HL-60 (cell line): ENCODE results near the gene CUTC.

ENCODE experiments used
- DNase-seq, 2 experiments: peaks; one replicate each; pipeline ENCODE4 v3.0.0-alpha.2; 2010 to 2020; ENCODE audit warnings: low read depth in 1 of 2, low spot score in 1 of 2
- H3K27ac ChIP-seq: fragments of 250-450 bp; sonication (Bioruptor Pico); replicated peaks from 2 replicates; pipeline ENCODE4 v1.5.1; 2020; ENCODE audit warnings: mild to moderate bottlenecking, moderate library complexity
- H3K27me3 ChIP-seq: fragments of 250-450 bp; sonication (Bioruptor Pico); 2 replicates; pipeline ENCODE4 v1.5.1; 2021; ENCODE audit warnings: mild to moderate bottlenecking, moderate library complexity; ENCODE audit not compliant: insufficient read depth, poor library complexity, severe bottlenecking
- H3K4me3 ChIP-seq: replicated peaks from 2 replicates; pipeline ENCODE4 v1.5.1; 2011; ENCODE audit warnings: mild to moderate bottlenecking, control low read depth, low read length; ENCODE audit not compliant: insufficient read depth
- GABPA ChIP-seq: IDR thresholded peaks from 2 replicates; pipeline ENCODE4 v1.6.1; 2012; ENCODE audit warnings: low read depth
- POLR2AphosphoS5 ChIP-seq: IDR thresholded peaks from 2 replicates; pipeline ENCODE4 v1.6.1; 2012; ENCODE audit warnings: low read depth
- SPI1 ChIP-seq: IDR thresholded peaks from 2 replicates; pipeline ENCODE4 v1.6.1; 2012; ENCODE audit warnings: low read depth, mild to moderate bottlenecking, borderline replicate concordance
- TF ChIP-seq, protein P1 (sequence below): IDR thresholded peaks from 2 replicates; pipeline ENCODE4 v1.6.1; 2012; ENCODE audit warnings: low read depth; ENCODE audit not compliant: insufficient replicate concordance
- TF ChIP-seq, protein P2 (sequence below): IDR thresholded peaks from one replicate; pipeline ENCODE4 v1.5.1; 2011; ENCODE audit warnings: low read length, control low read depth, inconsistent platforms; ENCODE audit not compliant: insufficient read depth

The CUTC gene

DNA sequence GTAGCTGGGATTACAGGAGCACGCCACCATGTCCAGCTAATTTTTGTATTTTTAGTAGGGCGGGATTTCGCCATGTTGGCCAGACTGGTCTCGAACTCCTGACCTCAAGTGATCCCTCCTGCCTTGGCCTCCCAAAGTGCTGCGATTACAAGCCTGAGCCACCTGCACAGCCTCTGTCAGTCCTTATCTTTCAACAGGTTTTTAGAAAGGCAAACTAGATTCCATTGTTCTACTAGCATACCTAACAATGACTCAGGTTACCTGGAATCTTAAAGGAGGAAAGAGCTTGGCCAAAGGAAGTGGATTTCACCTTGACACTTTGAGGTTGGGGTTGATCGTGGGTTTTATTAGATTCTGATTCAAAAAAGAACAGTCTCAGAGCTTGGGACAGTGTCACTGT lies 53.6 kb downstream of the CUTC start:
- Histone ChIP-seq H3K27ac (no peak overlapping the region), H3K4me3 (no peak overlapping the region), H3K27me3 (no peaks in the 10 kb centered on the region)
- no peak for DNase-seq
- TF ChIP-seq, protein P1, sequence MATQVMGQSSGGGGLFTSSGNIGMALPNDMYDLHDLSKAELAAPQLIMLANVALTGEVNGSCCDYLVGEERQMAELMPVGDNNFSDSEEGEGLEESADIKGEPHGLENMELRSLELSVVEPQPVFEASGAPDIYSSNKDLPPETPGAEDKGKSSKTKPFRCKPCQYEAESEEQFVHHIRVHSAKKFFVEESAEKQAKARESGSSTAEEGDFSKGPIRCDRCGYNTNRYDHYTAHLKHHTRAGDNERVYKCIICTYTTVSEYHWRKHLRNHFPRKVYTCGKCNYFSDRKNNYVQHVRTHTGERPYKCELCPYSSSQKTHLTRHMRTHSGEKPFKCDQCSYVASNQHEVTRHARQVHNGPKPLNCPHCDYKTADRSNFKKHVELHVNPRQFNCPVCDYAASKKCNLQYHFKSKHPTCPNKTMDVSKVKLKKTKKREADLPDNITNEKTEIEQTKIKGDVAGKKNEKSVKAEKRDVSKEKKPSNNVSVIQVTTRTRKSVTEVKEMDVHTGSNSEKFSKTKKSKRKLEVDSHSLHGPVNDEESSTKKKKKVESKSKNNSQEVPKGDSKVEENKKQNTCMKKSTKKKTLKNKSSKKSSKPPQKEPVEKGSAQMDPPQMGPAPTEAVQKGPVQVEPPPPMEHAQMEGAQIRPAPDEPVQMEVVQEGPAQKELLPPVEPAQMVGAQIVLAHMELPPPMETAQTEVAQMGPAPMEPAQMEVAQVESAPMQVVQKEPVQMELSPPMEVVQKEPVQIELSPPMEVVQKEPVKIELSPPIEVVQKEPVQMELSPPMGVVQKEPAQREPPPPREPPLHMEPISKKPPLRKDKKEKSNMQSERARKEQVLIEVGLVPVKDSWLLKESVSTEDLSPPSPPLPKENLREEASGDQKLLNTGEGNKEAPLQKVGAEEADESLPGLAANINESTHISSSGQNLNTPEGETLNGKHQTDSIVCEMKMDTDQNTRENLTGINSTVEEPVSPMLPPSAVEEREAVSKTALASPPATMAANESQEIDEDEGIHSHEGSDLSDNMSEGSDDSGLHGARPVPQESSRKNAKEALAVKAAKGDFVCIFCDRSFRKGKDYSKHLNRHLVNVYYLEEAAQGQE: no peak
- TF ChIP-seq, protein P2, sequence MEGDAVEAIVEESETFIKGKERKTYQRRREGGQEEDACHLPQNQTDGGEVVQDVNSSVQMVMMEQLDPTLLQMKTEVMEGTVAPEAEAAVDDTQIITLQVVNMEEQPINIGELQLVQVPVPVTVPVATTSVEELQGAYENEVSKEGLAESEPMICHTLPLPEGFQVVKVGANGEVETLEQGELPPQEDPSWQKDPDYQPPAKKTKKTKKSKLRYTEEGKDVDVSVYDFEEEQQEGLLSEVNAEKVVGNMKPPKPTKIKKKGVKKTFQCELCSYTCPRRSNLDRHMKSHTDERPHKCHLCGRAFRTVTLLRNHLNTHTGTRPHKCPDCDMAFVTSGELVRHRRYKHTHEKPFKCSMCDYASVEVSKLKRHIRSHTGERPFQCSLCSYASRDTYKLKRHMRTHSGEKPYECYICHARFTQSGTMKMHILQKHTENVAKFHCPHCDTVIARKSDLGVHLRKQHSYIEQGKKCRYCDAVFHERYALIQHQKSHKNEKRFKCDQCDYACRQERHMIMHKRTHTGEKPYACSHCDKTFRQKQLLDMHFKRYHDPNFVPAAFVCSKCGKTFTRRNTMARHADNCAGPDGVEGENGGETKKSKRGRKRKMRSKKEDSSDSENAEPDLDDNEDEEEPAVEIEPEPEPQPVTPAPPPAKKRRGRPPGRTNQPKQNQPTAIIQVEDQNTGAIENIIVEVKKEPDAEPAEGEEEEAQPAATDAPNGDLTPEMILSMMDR: no peak
- TF ChIP-seq GABPA (no peak), SPI1 (no peak), POLR2AphosphoS5 (no peak)

DNA sequence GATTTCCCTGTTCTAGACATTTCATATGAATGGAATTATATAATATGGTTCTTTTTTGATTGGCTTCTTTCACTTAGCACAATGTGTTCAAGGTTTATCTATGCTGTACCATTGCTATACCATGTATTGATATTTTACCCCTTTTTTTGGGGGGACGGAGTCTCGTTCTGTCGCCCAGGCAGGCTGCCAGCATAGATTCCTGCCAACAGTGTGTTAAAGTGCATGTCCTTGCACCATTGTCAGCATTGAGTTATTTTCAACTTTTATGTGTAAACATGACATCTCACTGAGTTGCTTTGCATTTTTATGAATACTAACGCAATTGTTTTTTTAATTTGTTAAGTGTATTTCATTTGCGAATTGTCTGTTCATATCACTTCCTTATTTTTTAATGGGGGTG lies 55.3 kb downstream of the CUTC start:
- no peak overlapping the region for H3K4me3 ChIP-seq
- no peak overlapping the region for H3K27ac ChIP-seq
- TF ChIP-seq, protein P1: no peak
- TF ChIP-seq POLR2AphosphoS5 (no peak), SPI1 (no peak)
- H3K27me3 ChIP-seq: no peaks in the 10 kb centered on the region
- DNase-seq: no peak

DNA sequence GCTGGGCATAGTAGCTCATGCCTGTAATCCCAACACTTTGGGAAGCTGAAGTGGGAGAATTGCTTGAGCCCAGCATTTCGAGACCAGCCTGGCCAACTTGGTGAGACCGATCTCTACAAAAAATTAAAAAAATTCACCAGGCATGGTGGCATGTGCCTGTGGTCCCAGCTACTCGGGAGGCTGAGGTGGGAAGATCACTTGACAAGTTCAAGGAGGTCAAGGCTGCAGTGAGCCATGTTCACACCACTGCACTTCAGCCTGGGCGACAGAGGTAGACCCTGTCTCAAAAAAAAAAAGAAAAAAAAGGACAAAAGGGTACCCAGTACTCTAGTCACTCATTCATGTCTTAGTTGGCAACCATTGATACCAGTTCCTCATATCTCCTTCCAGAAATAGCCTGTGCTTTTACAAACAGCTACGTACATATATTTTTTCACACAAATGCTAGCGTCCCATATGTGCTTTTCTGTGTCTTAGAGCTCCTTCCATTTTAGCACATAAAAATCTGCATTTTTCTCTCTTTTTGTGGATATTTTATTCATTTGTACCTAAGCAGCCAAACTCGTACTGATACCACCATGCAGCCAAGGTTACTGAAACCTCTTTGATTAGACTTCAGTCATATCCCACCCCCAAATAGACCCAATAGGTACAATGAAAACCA lies 55.9 kb downstream of the CUTC start:
- TF ChIP-seq, protein P1: no peak
- TF ChIP-seq POLR2AphosphoS5 (no peak), GABPA (no peak), SPI1 (no peak)
- TF ChIP-seq, protein P2: no peak
- no peak overlapping the region for H3K27ac ChIP-seq
- no peak for DNase-seq
- no peak overlapping the region for H3K4me3 ChIP-seq
- H3K27me3 ChIP-seq: no peaks in the 10 kb centered on the region
